Dedifferentiated amniotic fluid mesenchymal stem cell (primary cell): ENCODE data around the gene ZNF48.
A peak's percentile ranks its signal among the peaks of the same experiment; 100 is the strongest.

Experiments used
- DNase-seq: peaks from one replicate; pipeline ENCODE4 v3.0.0-alpha.2; 2016; ENCODE audit errors: extremely low spot score

ZNF48 gene

GRCh38 chr16:30439720-30440348, 44.6 kb downstream of the ZNF48 start:
- no peak for DNase-seq

GRCh38 chr16:30443631-30444030, 48.4 kb downstream of the ZNF48 start:
- DNase-seq, result no peak

- no peak for DNase-seq
Observed at GRCh38 chr16:30444231-30445148, 49.3 kb downstream of the ZNF48 start.

- DNase-seq, result no peak
Observed at GRCh38 chr16:30445149-30445407, 49.9 kb downstream of the ZNF48 start.

- DNase-seq, result peak; percentile 98
Observed at GRCh38 chr16:30445408-30446202, 50.4 kb downstream of the ZNF48 start, which contains the start of gene SEPHS2. Gene SEPHS2 (minus strand): TSS chr16:30445874. CDS start chr16:30445727, 147 bp downstream.

- DNase-seq, result no peak
Observed at GRCh38 chr16:30446203-30446595, 51.0 kb downstream of the ZNF48 start.

- no peak for DNase-seq
Observed at GRCh38 chr16:30447512-30448226, 52.4 kb downstream of the ZNF48 start.

GRCh38 chr16:30449116-30449435, 53.9 kb downstream of the ZNF48 start:
- no peak for DNase-seq
